ACHN (cell line): ENCODE results near the gene ARHGAP23.
"Not testable (repeated sequence)": the region's sequence is repeated elsewhere in the genome, so short reads cannot be mapped to it uniquely, and the experiment has no call there.

Experiments
- DNase-seq: peaks from one replicate; pipeline ENCODE4 v3.0.0-alpha.2; 2015
- in situ Hi-C: cut with HindIII; loops from 2 replicates; pipeline ENCODE4 v1.10.0; 2017; ENCODE audit warnings: low sequenced_read_pairs, low pct_ligation_motif_present, low pct_unique_long_range_greater_than_20kb

ARHGAP23 gene

GRCh38 chr17:38503286-38503913 lies 75.1 kb downstream of the ARHGAP23 start:
- in situ Hi-C loops: not testable (repeated sequence)

GRCh38 chr17:38504216-38504615 lies 76.0 kb downstream of the ARHGAP23 start:
- no peak for DNase-seq
- in situ Hi-C loops: no loop called here

More at GRCh38 chr17:38503286-38503913, 75.1 kb downstream of the ARHGAP23 start:
- DNase-seq: not testable (repeated sequence)

- DNase-seq: no peak
- in situ Hi-C loops: no loop called here
These were observed 79.2 kb downstream of the ARHGAP23 start for GRCh38 chr17:38507436-38507835.

- in situ Hi-C loops: no loop called here
- DNase-seq: no peak
These were observed 79.8 kb downstream of the ARHGAP23 start for GRCh38 chr17:38507921-38508569.

DNA sequence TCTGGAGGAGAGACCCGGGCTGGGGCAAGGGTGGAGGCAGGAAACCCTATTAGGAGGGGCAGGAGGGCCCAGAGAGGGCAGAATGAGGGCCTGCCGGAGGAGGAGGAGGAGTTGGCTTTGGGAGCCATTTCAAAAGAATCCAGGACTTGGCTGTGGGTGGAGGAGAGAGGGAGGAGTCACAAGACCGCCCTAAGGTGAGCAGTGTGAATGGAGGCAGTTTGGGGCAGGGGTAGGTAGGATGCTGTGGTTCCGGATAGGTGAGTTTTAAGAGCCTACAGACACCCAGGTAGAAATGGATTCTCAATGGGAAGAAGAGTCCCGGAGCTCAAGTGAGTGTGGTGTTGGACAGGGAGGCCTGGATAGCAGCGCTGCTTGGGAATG lies 80.3 kb downstream of the ARHGAP23 start:
- DNase-seq: no peak
- in situ Hi-C loops: no loop called here

DNA sequence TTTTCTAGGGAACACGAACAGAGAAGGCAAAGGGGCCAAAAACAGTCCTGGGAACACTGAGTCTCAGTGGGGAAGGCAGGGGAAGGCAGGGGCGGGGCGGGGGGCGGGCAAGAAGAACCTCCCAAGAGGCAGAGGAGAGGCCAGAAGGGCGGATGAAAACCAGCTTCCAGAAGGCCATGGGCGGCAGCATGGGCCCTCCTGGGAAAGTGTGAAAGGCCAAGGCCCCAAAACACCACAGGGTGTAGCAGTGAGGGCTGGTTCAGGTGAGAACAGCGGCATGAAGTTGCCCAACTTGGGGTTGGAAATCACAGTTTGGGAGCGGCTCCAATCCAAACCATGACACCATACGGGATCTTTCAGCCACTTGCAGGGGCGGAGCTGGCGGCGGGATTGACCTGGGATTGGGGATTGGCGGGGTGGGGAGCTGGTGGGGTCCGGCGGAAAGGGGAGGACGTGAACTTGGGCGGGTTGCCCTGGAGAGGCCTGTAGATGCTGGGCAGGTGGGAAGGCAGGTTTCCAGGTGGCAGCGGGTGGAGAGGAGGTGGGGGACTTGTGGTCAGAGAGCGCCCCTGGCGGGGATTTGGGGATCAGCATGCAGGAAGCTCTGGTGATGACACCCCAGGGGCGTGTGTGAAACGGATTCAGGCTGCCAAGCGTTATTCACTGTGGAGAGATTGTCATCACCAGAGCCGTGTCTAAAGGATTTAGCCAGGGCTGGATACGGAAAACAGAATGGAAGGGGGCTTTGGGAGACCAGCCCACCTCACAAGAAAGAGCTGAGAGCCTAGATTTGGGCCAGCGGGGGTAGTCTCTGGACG lies 80.9 kb downstream of the ARHGAP23 start:
- in situ Hi-C loops: no loop called here
- no peak for DNase-seq

- in situ Hi-C loops: no loop called here
- DNase-seq: no peak
These were observed 81.6 kb downstream of the ARHGAP23 start for GRCh38 chr17:38509772-38510420.

DNA sequence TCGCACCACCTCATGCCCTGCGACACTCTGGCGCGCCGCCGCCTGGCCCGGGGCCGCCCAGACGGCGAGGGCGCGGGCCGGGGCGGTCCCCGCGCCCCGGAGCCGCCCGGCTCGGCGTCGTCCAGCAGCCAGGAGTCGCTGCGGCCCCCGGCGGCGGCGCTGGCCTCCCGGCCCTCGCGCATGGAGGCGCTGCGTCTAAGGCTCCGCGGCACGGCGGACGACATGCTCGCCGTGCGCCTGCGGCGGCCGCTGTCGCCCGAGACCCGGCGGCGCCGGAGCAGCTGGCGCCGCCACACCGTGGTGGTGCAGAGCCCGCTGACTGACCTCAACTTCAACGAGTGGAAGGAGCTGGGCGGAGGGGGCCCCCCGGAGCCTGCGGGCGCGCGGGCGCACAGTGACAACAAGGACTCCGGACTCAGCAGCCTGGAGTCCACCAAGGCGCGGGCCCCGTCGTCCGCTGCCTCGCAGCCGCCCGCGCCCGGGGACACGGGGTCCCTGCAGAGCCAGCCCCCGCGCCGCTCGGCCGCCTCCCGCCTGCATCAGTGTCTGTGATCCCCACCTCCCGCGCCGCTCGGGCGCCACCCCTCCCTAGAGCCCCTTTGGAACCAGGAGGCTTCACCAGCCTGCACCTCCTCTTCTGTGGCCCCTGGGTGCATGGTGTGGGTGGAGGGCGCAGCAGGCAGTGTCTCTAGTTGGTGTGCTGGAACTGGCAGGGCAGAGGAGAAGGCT lies 82.3 kb downstream of the ARHGAP23 start:
- DNase-seq: no peak
- in situ Hi-C loops: no loop called here

DNA sequence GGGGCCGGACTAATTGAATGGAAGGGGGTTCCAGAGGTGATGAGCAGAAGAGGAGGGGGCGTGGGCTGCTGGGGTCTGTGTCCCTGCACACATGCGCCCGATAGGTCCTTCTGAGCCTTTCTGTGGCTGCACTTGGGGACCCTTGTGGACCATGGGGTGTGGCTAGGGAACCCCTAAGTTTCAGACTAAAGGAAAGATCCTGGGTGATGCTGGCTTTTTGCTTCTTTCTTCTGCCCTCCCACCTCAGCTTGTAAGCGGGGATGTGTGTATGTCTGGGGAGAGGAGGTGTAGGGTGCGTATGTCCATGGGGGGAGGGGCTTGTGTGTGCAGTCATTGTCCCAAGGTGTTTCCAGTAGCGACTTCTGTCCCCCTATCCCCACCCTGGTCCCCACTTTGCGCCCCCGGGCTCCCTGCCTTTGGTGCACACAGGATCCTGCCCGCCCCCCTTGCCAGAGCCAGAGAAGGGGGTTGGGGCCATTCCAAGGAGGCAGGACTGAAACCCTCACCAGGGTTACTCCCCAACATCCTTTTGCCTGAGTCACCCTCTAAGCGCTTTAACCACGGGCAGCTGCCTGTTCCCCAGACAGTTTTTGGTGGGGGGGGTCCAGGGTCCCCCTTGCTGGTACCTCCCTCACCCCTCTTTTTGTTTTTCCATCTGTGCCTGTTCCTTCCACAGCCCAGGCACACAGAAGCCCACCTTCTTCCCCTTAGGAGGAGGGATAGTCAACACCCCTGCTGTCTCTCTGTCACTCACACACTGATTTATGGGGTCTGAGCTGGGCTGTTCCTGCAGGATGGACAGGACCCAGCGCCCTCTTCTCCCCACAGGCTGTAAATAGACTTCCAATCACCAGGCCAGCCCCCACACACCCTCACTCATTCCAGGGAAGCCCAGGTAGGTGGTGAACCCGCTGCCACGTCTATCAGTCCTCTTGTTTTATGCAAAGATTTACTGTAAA lies 83.2 kb downstream of the ARHGAP23 start:
- in situ Hi-C loops: no loop called here
- peak; percentile 60 for DNase-seq

GRCh38 chr17:38512473-38513058 lies 84.3 kb downstream of the ARHGAP23 start:
- DNase-seq: no peak

DNA sequence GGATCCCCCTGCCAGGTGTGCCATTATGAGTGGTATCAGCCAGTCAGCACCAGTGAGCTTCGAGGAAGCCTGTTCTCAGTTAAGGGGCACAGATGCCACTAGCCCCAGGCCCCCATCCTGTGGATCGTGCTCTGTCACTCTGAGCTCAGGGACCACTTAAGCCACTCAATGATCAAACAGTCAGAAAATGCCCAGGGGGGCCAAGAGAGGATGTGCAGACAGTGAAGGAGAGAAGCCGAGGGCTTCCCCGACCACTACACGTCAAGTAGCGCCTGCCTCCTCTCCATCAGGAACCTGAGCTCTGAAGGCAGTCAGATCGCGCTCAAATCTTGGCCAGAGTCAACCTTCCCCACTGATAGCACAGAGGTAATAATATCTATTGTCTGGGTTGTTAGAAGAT lies 98.3 kb downstream of the ARHGAP23 start:
- DNase-seq, in situ Hi-C loops: not testable (repeated sequence)

More at GRCh38 chr17:38512473-38513058, 84.3 kb downstream of the ARHGAP23 start:
- in situ Hi-C loops: no loop called here

- DNase-seq, in situ Hi-C loops: not testable (repeated sequence)
These were observed 99.9 kb downstream of the ARHGAP23 start for GRCh38 chr17:38528141-38528540.

- DNase-seq, in situ Hi-C loops: not testable (repeated sequence)
These were observed 102.6 kb downstream of the ARHGAP23 start for GRCh38 chr17:38530856-38531255.

DNA sequence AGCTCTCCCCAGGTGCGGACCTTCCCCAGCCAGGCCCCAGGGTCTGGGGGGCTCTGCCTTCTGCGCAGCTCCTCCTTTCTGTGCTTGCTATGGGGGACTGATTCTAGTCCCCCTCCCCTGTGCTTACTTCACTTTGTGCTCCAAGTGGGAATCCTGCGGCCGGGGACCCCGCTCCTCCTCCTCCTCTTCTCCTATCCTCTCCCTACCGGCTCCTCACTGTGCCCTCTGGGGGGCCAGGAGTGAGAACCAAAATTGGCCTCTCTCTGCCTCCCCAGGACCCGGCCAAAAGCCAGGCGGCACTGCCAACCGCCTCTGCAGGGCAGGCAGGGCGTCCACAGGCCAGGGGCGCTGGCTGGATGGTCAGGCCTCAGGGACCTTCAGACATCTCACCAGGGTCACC lies 103.5 kb downstream of the ARHGAP23 start:
- DNase-seq, in situ Hi-C loops: not testable (repeated sequence)

DNA sequence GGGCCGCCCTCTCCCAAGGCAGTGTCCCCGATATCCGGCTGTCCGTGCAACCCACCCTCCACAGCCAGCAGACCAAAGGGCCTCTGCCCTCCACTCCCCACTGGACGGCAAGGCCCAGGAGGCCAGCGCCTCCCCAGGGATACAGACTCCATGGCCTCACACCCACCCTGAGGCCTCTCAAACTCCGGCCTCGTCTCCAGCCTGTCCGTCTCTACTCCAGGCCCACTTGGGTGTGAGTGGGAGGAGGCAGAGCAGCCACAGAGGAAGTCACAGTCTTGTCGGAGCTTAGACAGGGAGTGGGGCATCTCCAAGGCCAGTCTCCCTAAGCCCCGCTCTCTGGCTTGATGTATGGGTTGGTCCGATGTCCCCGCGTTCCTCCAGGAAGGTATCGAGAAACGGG lies 104.2 kb downstream of the ARHGAP23 start:
- in situ Hi-C loops: no loop called here
- no peak for DNase-seq

DNA sequence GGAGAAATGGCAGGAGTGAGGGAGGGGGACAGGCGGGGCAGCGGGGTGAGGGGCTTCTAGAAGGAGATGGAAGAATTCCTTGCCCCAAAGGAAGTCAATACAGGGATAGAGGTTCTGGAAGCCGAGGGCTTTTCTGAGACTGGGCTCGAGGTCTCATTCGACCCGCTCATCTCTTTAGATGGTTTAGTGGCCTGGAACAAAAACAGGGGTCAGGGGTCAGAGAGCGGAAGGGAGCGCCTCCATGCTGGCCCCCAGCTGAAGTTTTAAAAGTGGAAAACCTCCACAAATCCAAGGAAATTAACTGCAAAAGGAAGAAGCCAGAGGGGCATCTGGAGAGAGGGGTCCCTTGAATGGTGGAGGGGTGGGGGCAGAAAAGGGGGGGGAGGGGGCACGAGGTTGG lies 105.0 kb downstream of the ARHGAP23 start:
- in situ Hi-C loops: no loop called here

GRCh38 chr17:38533866-38534497 lies 105.7 kb downstream of the ARHGAP23 start:
- no peak for DNase-seq
- in situ Hi-C loops: no loop called here

More for the DNA sequence above, 105.0 kb downstream of the ARHGAP23 start:
- no peak for DNase-seq
